ENCODE measurements around the gene SORCS2.
A peak's percentile ranks its signal among the peaks of the same experiment; 100 is the strongest.
"Not testable (repeated sequence)": the region's sequence is repeated elsewhere in the genome, so short reads cannot be mapped to it uniquely, and the experiment has no call there.

SORCS2 gene

GRCh38 chr4:7201420-7202305, 9.3 kb downstream of the SORCS2 start:
- no peak for DNase-seq

- peak; percentile 28 for DNase-seq
Measured at GRCh38 chr4:7202411-7202810, 10.1 kb downstream of the SORCS2 start.

GRCh38 chr4:7204656-7205387, 12.5 kb downstream of the SORCS2 start:
- no peak for DNase-seq

GRCh38 chr4:7206385-7206784, 14.0 kb downstream of the SORCS2 start:
- peak; percentile 20 for DNase-seq

- no peak for DNase-seq
Measured at GRCh38 chr4:7206911-7207567, 14.7 kb downstream of the SORCS2 start.

GRCh38 chr4:7207628-7208231, 15.4 kb downstream of the SORCS2 start:
- no peak for DNase-seq

GRCh38 chr4:7208509-7209451, 16.4 kb downstream of the SORCS2 start:
- no peak for DNase-seq

GRCh38 chr4:7209699-7210098, 17.4 kb downstream of the SORCS2 start:
- no peak for DNase-seq

- no peak for DNase-seq
Measured at GRCh38 chr4:7210824-7211223, 18.5 kb downstream of the SORCS2 start.

GRCh38 chr4:7212101-7212674, 19.9 kb downstream of the SORCS2 start:
- DNase-seq, result no peak

GRCh38 chr4:7212921-7213320, 20.6 kb downstream of the SORCS2 start:
- DNase-seq, result no peak

- DNase-seq, result no peak
Measured at GRCh38 chr4:7213807-7214206, 21.5 kb downstream of the SORCS2 start.

- DNase-seq, result no peak
Measured at GRCh38 chr4:7214359-7214758, 22.0 kb downstream of the SORCS2 start.

GRCh38 chr4:7215187-7215586, 22.8 kb downstream of the SORCS2 start:
- not testable (repeated sequence) for DNase-seq

GRCh38 chr4:7217039-7217438, 24.7 kb downstream of the SORCS2 start:
- no peak for DNase-seq

- DNase-seq, result no peak
Measured at GRCh38 chr4:7217474-7218321, 25.4 kb downstream of the SORCS2 start.

GRCh38 chr4:7218686-7219085, 26.3 kb downstream of the SORCS2 start:
- no peak for DNase-seq

- DNase-seq, result no peak
Measured at GRCh38 chr4:7222521-7222920, 30.2 kb downstream of the SORCS2 start.

- no peak for DNase-seq
Measured at GRCh38 chr4:7223541-7223940, 31.2 kb downstream of the SORCS2 start.

GRCh38 chr4:7224001-7224400, 31.7 kb downstream of the SORCS2 start:
- no peak for DNase-seq
